Amygdala (tissue), 56 donors: ENCODE measurements around the gene TBC1D13.

ENCODE experiments used
- DNase-seq, 56 donors: peaks; one replicate each; lab custom pipeline; 2025; lab: John Stamatoyannopoulos, UW

The TBC1D13 gene

GRCh38 chr9:128819716-128820664 lies 32.9 kb downstream of the TBC1D13 start:
- DNase-seq, result peak in 19 of 56 donors; percentile 8 to 60 (median 23)

- DNase-seq, result no peak
Observed at GRCh38 chr9:128820665-128821583, 33.9 kb downstream of the TBC1D13 start.

GRCh38 chr9:128821584-128822406 lies 34.7 kb downstream of the TBC1D13 start:
- no peak for DNase-seq

- no peak for DNase-seq
Observed at GRCh38 chr9:128822407-128823042, 35.5 kb downstream of the TBC1D13 start.

GRCh38 chr9:128823362-128823902 lies 36.4 kb downstream of the TBC1D13 start:
- DNase-seq, result no peak

- DNase-seq, result no peak
Observed at GRCh38 chr9:128823903-128824406, 36.9 kb downstream of the TBC1D13 start.

GRCh38 chr9:128824911-128825310 lies 37.9 kb downstream of the TBC1D13 start:
- no peak for DNase-seq

- DNase-seq, result no peak
Observed at GRCh38 chr9:128825923-128826700, 39.1 kb downstream of the TBC1D13 start.

GRCh38 chr9:128828267-128828666 lies 41.2 kb downstream of the TBC1D13 start:
- no peak for DNase-seq

- DNase-seq, result no peak
Observed at GRCh38 chr9:128828719-128829452, 41.8 kb downstream of the TBC1D13 start.

- peak; percentile 25 to 96 (median 86) for DNase-seq
Observed at GRCh38 chr9:128829477-128830251, 42.6 kb downstream of the TBC1D13 start, which contains the start of gene SPOUT1. TSS of gene SPOUT1 (minus strand) at chr9:128829794. CDS start at chr9:128829780, 14 bp downstream.

- DNase-seq, result no peak
Observed at GRCh38 chr9:128833696-128834095, 46.6 kb downstream of the TBC1D13 start.

- no peak for DNase-seq
Observed at GRCh38 chr9:128835246-128836210, 48.5 kb downstream of the TBC1D13 start.

- DNase-seq, result no peak
Observed at GRCh38 chr9:128836509-128837145, 49.6 kb downstream of the TBC1D13 start.

- DNase-seq, result no peak
Observed at GRCh38 chr9:128838338-128838737, 51.3 kb downstream of the TBC1D13 start.
